Heart right ventricle (tissue), 16 donors: ENCODE data around the gene SCAMP4. TPM values are rescaled to one million over a fixed set of nuclear protein-coding genes. Genes with fewer than 3 reads are reported as not detected.

Source experiments
- ATAC-seq, 8 donors: fragments of 200-7000 bp; cut with Tn5 transposase; one replicate each; pipeline ENCODE4 v1.9.1; 2020; ENCODE audit warnings: mild to moderate bottlenecking in 8 of 8, moderate library complexity in 8 of 8, moderate number of reproducible peaks in 1 of 8
- DNase-seq, 2 donors: peaks; one replicate each; pipeline ENCODE4 v3.0.0-alpha.2; 2020
- H3K27ac ChIP-seq, 10 donors: fragments of 200-600 bp; sonication (generic) in 2 of 10; one replicate each; pipeline versions ENCODE4 v1.5.0 to v1.8.0; 2020 to 2022; ENCODE audit warnings: mild to moderate bottlenecking in 3 of 10
- H3K27me3 ChIP-seq, 7 donors: fragments of 200-600 bp; one replicate each; pipeline ENCODE4 v1.8.0; 2021 to 2022; ENCODE audit warnings: mild to moderate bottlenecking in 2 of 7
- H3K36me3 ChIP-seq, 9 donors: fragments of 200-600 bp; sonication (generic) in 1 of 9; one replicate each; pipeline versions ENCODE4 v1.5.0 to v1.8.0; 2020 to 2022; ENCODE audit warnings: mild to moderate bottlenecking in 2 of 9
- H3K4me1 ChIP-seq, 9 donors: fragments of 200-600 bp; sonication (generic) in 1 of 9; one replicate each; pipeline versions ENCODE4 v1.5.0 to v1.8.0; 2020 to 2022; ENCODE audit warnings: mild to moderate bottlenecking in 4 of 9
- H3K4me3 ChIP-seq, 10 donors: fragments of 200-600 bp; sonication (generic) in 2 of 10; one replicate each; pipeline versions ENCODE4 v1.5.0 to v1.8.0; 2020 to 2022; ENCODE audit warnings: mild to moderate bottlenecking in 7 of 10, moderate library complexity in 2 of 10
- H3K9me3 ChIP-seq, 11 donors: fragments of 200-600 bp in 10 of 11; sonication (generic) in 2 of 11; one replicate each; pipeline versions ENCODE4 v1.5.0 to v1.8.0; 2013 to 2022; ENCODE audit warnings: mild to moderate bottlenecking in 2 of 11, control low read depth in 1 of 11, moderate library complexity in 1 of 11
- CTCF ChIP-seq, 9 donors: fragments of 200-600 bp; sonication (generic) in 2 of 9; IDR thresholded peaks; one replicate each; pipeline versions ENCODE4 v1.5.0 to v1.8.0; 2021 to 2022; ENCODE audit warnings: antibody characterized with exemption in 9 of 9, mild to moderate bottlenecking in 5 of 9, moderate library complexity in 1 of 9
- WGBS, 2 donors: extraction: QIAGEN DNeasy Blood & Tissue Kit; methylation state at CpG; one replicate each; pipeline ENCODE4 v1.1.7; 2013; ENCODE audit warnings: inconsistent platforms in 1 of 2; 5-methylcytosine and 5-hydroxymethylcytosine counted together
- intact Hi-C, 10 donors: fragments of 100-400 bp; cut with DNase I; formaldehyde crosslinking; loops; one replicate each; pipeline versions ENCODE4 v1.11.1 to v1.14.2; 2022
- polyA plus RNA-seq, 2 donors: library from polyadenylated mRNA; stranded (reverse); fragments of 200-250 nt; gene quantifications; one replicate each; pipeline ENCODE4 v1.2.3, GENCODE V29; 2013
- total RNA-seq, 10 donors: library from RNA; stranded (reverse); fragmentation: NEBNext Ultra II Directional in 3 of 10; extraction: Animal tissue kit (Norgen Biotek cat#: 25700) in 3 of 10; gene quantifications; one replicate each; pipeline versions ENCODE4 v1.2.1 to v1.2.4, GENCODE V29; 2021 to 2023
- donor health status: Arrhythmogenic right ventricular cardiomyopathy.
- donor health status: ischemic (EF 13 %, LVEDD 7.1; RV severe dilation, severe dysfunction).
- donor health status: healthy with polysubstance abuse.
- donor health status: DM: no; HTN: yes; CAD: no.
- donor health status: DM: no; HTN: no; CAD: no.
- donor health status: ischemic (EF 25% LVEDD 6.9; RV normal size, moderate dysfunction).
- donor health status: ischemic (EF 25% LVEDD 5.7; RV mildly dilated, moderate dysfunction).
- donor health status: healthy.
- donor health status: DM: yes; HTN: yes; CAD: no.
- donor health status: Ischemic cardiomyopathy.
- donor health status: ischemic (EF 35%, LVEDD 5.7; RV mildly dilated, moderate dysfunction).
- donor health status: nonischemic (EF 11% LVEDD 7.7; RV severe dilation, severe dysfunction).
- donor health status: DM: yes; HTN: yes; CAD: no.
- donor health status: PGD.
- donor health status: ischemic (EF 29% LVEDD 5.4; RV normal size, mild dysfunction).
- donor health status: nonischemic (EF 23%, LVEDD 6.1; RV moderate dilation, normal function).

The SCAMP4 gene
- total and polyA plus RNA-seq, 12 donors, result 11.7 to 24.2 (median 15.8) TPM

GRCh38 chr19:1953441-1954094, 48.4 kb downstream of the SCAMP4 start:
- Histone ChIP-seq H3K9me3 (no peaks in the 10 kb centered on the region), H3K4me1 (peaks cover 0 to 7% (median 0%) of the 10 kb centered on the region in 9 donors), H3K36me3 (peaks cover 0 to 46% (median 0%) of the 10 kb centered on the region in 9 donors), H3K27me3 (no peaks in the 10 kb centered on the region), H3K27ac (no peak overlapping the region), H3K4me3 (no peak overlapping the region)
- 94% methylated on average over 32 of the region's 32 CpGs for WGBS, 2 donors
- intact Hi-C loops, result no loop called here
- no peak for ATAC-seq
- TF ChIP-seq CTCF (IDR thresholded peaks at IDR 0.05), result no peak
- no peak for DNase-seq

- TF ChIP-seq CTCF (IDR thresholded peaks at IDR 0.05), result no peak
- intact Hi-C loops, result no loop called here
- Histone ChIP-seq H3K27ac (no peak overlapping the region), H3K4me3 (no peak overlapping the region), H3K9me3 (no peaks in the 10 kb centered on the region), H3K4me1 (peaks cover 0 to 7% (median 0%) of the 10 kb centered on the region in 9 donors), H3K27me3 (no peaks in the 10 kb centered on the region), H3K36me3 (peaks cover 0 to 39% (median 0%) of the 10 kb centered on the region in 9 donors)
- 95% methylated on average over 12 to 15 of the region's 15 CpGs for WGBS, 2 donors
- ATAC-seq (no peak), DNase-seq (no peak)
Observed at GRCh38 chr19:1954532-1954933, 49.3 kb downstream of the SCAMP4 start.

- H3K4me3 ChIP-seq, result no peak overlapping the region
- no peak overlapping the region for H3K27ac ChIP-seq
- peaks cover 0 to 31% (median 0%) of the 10 kb centered on the region in 9 donors for H3K36me3 ChIP-seq
- H3K27me3 ChIP-seq, result no peaks in the 10 kb centered on the region
- intact Hi-C loops, result no loop called here
- H3K4me1 ChIP-seq, result peaks cover 0 to 7% (median 0%) of the 10 kb centered on the region in 9 donors
- no peak for DNase-seq
- ATAC-seq, result no peak
- no peak for TF ChIP-seq CTCF (IDR thresholded peaks at IDR 0.05)
- WGBS, 2 donors, result 86 to 87% methylated on average over 44 to 51 of the region's 51 CpGs
- no peaks in the 10 kb centered on the region for H3K9me3 ChIP-seq
Observed at GRCh38 chr19:1955171-1956121, 50.2 kb downstream of the SCAMP4 start.

- no peak for ATAC-seq
- H3K36me3 ChIP-seq, result peaks cover 0 to 34% (median 0%) of the 10 kb centered on the region in 9 donors
- TF ChIP-seq CTCF (IDR thresholded peaks at IDR 0.05), result no peak
- no peak for DNase-seq
- no peaks in the 10 kb centered on the region for H3K27me3 ChIP-seq
- no peaks in the 10 kb centered on the region for H3K9me3 ChIP-seq
- H3K4me1 ChIP-seq, result peaks cover 0 to 7% (median 0%) of the 10 kb centered on the region in 9 donors
- WGBS, 2 donors, result 94 to 95% methylated on average over 12 of the region's 12 CpGs
- H3K27ac ChIP-seq, result no peak overlapping the region
- intact Hi-C loops, result no loop called here
- H3K4me3 ChIP-seq, result no peak overlapping the region
Observed at GRCh38 chr19:1956122-1956494, 50.9 kb downstream of the SCAMP4 start.
